NCI-H345 (cell line): ENCODE results near the gene TPI1.
"Not testable (repeated sequence)": the region's sequence is repeated elsewhere in the genome, so short reads cannot be mapped to it uniquely, and the experiment has no call there.

Source experiments
- DNase-seq: peaks from one replicate; lab custom pipeline; 2025; lab: John Stamatoyannopoulos, UW

TPI1 gene

GRCh38 chr12:6847676-6848075 lies 19.7 kb upstream of the TPI1 start:
- DNase-seq, result no peak

DNA sequence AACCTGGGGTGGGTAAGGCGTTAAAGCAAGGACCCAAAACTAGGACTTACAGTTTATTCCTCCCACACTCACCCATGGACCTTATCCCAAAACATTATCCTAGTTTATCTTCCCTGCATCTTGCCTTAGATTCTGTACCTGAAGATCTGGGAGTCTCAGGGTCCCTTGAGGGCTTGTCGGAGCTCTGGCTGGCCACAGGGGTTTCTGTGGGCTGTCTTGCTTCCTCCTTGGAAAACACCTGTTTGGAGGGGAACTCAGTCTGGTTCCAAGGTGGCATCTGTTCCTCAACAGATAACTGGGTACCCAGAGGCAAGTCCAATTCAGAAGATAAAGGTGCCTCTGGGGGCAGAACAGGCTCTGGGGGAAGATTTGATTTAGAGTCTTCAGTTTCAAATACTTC lies 17.9 kb upstream of the TPI1 start:
- DNase-seq, result no peak

DNA sequence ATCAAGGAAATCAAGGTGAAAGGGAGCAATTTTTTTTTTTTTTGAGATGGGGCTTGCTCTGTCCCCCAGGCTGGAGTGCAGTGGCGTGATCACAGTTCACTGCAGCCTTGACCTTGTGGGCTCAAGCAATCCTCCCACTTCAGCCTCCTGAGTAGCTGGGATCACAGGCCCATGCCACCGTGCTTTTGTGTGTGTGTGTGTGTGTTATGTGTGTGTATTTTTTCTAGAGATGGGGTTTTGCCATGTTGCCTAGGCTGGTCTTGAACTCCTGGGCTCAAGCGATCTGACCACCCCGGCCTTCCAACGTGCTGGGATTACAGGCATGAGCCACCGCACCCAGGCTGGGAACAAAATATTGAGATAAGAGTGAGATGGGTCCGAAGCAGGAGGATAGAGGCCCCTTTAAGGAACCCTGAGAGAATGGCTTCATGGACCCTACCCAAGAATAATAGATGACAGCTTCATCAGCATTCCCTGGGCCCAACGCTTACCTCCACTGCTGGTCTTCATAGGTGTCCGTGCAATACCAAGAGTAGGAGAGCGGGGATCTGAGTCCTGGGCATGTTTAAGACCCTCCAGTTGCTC lies 17.3 kb upstream of the TPI1 start:
- DNase-seq, result no peak

DNA sequence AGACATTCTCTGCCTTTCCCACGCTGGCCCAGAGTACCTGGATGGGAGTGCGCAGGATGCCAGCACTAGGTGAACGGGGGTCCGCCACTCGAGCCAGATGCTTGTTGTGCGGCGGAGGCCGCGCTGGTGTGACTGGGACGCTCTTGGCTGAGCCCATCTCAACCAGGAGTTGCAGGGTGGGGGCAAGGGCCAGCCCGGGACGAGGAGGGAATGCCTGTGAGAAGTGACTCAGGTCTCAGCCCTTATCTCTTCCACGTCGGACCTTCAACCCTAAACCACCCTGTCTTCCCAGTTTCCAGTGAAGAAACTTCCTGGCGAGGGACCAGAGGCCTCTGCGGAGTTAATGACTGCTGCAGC lies 16.6 kb upstream of the TPI1 start:
- no peak for DNase-seq

DNA sequence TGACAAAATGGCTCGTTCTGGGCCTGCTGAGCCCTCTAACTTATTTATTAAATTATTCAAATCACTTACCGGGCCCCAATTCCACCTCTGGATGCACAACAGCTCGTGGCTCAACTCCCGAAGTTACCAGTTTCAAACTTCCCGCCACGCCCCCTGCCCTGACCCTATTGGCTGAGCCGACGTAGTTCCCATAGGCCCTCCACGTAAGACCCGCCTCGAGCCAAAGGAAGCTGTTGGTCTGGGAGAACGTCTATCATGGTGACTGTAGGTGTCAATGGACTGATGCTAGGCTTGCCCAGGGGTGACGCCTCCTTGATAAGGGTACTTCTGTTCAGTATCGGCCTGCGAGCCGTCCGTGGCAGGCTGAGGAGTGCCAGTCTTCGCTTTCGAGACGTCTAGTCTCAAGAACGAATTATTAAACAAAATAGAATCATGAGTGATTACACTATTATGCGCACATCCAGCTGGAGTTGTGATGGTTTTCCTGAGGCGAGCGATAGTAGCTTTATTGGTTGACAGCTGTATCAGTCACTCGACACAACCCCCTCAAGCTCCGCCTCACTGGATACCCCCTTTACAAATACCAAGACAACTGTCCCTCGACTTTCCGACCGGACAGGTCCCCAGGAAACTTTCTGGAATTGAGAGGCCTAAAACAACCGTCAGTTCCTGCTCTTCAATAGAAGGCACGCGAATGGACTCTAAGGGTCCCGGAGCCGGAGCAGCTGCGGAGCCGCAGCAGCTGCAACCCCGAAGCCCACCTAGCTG lies 16.0 kb upstream of the TPI1 start, which contains the start of gene CDCA3:
CDCA3 (minus strand) TSS at position 134 of the 768 bp plus-strand sequence. CDS start 334 bp downstream, outside the sequence.
- peak; percentile 99 for DNase-seq

GRCh38 chr12:6851921-6852650 lies 15.2 kb upstream of the TPI1 start, which contains the start of gene USP5:
USP5 (plus strand) TSS chr12:6852150; CDS start chr12:6852180, 30 bp downstream.
- peak; percentile 100 for DNase-seq

GRCh38 chr12:6852651-6853354 lies 14.5 kb upstream of the TPI1 start:
- peak; percentile 57 for DNase-seq

DNA sequence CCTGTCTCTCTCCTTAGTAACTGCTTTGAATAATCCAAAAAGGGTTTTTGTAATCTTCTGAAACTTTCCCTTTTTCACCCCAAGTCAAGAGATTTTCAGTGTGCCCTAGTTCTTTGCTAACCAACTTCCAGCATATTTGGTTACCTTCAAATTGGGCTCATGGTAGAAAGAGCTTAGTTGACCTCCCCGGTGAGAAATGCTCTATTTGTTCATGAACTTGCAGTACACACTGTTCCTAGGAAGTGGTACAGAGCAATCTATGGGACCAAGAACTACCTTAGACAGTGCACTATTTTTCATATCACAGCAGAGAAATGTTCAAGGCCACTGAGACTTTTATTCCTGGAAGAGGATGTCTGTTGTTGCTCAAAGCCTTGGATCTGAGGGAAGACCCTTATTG lies 13.7 kb upstream of the TPI1 start:
- no peak for DNase-seq

DNA sequence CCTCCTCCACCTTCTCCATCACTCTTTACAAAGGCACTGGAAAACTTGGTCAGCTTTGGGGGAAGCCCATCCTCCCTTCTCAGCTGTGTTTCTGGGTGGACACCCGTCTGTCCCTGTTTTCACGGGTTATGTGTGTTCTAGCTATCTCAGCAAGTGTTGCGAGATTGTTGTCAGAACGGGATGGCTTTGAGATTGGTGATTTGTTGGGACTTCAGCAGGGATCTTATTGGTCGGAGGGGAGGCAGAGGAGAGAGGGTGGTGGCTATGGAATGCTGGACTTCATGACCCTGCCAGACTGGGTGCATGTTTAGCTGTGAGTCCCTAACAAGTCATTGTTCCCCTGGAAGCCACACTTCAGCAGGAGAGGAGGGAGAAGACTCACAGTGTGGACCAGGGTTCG lies 13.3 kb upstream of the TPI1 start:
- no peak for DNase-seq

- DNase-seq, result no peak
Observed at GRCh38 chr12:6855322-6855721, 12.0 kb upstream of the TPI1 start.

DNA sequence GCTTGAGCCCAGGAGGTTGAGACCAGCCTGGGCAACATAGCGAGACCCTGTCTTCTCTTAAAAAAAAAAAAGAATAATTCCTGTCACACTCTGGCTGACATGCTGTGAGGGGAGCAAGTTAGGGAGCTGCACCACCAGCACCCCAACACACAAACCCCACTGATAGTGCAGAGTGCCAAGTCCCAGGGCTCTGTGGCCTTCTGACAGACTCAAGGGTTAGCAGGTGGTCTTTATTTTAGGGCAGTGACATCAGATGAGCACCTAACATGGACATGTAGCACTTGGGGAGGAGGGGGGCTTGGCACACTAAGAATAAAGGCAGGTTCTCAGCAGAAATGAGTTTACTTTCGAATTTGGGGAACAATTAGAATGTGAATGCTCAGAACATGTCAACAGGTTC lies 8.5 kb upstream of the TPI1 start:
- no peak for DNase-seq

- DNase-seq, result no peak
Observed at GRCh38 chr12:6860116-6860515, 7.2 kb upstream of the TPI1 start.

DNA sequence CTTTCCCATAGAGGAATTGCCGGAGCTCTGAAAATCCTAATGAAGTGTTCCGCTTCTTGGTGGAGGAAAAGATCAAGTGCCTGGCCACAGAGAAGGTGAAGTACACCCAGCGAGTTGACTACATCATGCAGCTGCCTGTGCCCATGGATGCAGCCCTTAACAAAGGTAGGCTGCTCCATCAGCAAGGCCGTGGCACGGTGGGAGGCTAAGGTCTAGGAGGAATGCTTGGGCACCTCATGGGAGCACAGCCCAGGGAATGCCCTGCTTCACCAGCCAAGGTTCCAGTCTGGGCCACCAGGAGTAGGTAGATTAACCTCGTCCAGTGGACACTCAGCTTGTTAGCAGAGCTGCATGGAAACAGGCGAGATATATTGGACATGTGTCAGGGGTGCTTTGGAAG lies 6.4 kb upstream of the TPI1 start:
- DNase-seq, result no peak

DNA sequence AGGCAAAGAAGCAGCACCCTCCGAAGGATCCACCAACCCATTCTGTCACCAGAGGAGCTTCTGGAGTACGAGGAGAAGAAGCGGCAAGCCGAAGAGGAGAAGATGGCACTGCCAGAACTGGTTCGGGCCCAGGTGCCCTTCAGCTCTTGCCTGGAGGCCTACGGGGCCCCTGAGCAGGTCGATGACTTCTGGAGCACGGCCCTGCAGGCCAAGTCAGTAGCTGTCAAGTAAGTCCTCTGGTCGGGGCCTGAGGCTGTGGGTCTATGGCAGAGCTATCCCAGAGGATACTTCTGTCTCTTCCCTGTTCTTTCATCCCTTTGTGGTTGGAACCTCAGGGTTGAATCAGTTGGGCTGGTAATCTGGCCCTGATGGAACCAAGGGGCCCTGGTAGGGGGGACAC lies 5.9 kb upstream of the TPI1 start:
- no peak for DNase-seq

- no peak for DNase-seq
Observed at GRCh38 chr12:6863033-6863432, 4.3 kb upstream of the TPI1 start.

DNA sequence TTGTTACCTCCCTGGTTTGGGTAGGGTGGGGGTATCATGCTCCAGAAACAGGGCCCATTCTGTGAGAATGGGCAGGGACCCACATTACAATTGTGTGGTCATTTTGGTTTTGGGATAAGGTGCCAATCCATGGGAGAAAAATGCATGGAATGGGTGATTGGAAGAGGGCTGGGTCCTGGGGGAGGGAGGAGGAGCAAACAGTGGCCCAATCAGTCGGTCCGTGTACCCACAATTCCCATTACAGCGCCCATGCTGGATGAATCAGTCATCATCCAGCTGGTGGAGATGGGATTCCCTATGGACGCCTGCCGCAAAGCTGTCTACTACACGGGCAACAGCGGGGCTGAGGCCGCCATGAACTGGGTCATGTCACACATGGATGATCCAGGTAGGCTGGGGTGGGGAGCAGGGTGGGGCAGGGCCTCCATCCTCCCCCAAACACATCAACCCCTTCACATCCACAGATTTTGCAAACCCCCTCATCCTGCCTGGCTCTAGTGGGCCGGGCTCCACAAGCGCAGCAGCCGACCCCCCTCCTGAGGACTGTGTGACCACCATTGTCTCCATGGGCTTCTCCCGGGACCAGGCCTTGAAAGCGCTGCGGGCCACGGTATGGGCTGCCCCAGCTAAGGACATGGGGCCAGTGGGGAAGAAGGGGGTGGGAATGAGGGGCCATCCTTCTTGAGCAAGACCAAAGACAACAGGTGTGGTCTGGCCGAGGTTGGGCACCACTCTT lies 3.6 kb upstream of the TPI1 start:
- no peak for DNase-seq

- DNase-seq, result not testable (repeated sequence)
Observed at GRCh38 chr12:6865307-6865706, 2.0 kb upstream of the TPI1 start.

DNA sequence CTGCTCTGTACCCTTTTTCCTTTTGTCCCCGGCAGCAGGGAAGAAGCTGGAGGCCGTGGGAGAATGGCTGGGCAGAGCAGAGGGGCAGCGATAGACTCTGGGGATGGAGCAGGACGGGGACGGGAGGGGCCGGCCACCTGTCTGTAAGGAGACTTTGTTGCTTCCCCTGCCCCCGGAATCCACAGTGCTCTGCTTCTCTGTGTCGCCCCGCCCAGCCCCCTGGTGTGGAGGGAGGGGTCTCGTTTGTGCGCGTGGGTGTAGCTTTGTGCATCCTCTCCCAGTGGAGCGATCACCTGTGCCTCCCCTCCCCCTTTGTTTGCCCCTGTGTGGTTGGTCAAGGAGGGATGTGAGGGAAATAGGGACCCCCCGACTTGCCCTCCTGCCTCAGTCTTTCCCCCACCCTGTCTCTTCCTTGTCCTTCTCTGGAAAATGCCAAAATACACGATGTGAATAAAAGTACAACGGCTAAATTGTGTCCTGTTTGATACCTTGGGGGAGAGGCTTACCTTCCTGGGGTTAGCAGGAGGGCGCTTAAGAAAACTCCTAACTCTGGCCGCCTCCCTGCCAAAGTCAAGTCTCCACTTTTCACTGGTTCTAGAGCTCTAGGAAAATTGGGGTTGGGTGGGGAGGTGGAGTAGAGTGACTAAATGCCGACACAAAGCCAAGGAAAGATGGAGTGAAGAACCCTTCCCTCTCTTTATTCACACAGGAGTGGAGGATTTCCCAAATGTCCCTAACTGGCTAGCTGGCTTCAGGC lies 990 bp upstream of the TPI1 start:
- no peak for DNase-seq

GRCh38 chr12:6866920-6867412 lies 365 bp upstream of the TPI1 start:
- no peak for DNase-seq

GRCh38 chr12:6868211-6869048 lies 1.1 kb downstream of the TPI1 start:
- no peak for DNase-seq
